Neural cell (in vitro differentiated cells): Measurements from ENCODE around the gene NOP56.

Experiments
- EP300 ChIP-seq: fragments of 450-650 bp; conservative IDR thresholded peaks from 2 replicates; pipeline ENCODE4 v1.6.1; 2014; ENCODE audit warnings: antibody characterized with exemption, mild to moderate bottlenecking, moderate library complexity; ENCODE audit not compliant: poor library complexity, severe bottlenecking
- EZH2 ChIP-seq: fragments of 200-600, 300-800 bp; shearing (Covaris generic), sonication (generic); IDR thresholded peaks from 2 replicates; pipeline ENCODE4 v1.6.1; 2014; ENCODE audit warnings: antibody characterized with exemption, low read length, borderline replicate concordance, mild to moderate bottlenecking; ENCODE audit not compliant: insufficient read depth, poor library complexity, severe bottlenecking
- MXI1 ChIP-seq: fragments of 450-650 bp; conservative IDR thresholded peaks from 2 replicates; pipeline ENCODE4 v1.6.1; 2014; ENCODE audit warnings: antibody characterized with exemption, mild to moderate bottlenecking; ENCODE audit not compliant: poor library complexity, severe bottlenecking
- POLR2AphosphoS5 ChIP-seq: IDR thresholded peaks from 2 replicates; pipeline ENCODE4 v1.6.1; 2012
- TAF1 ChIP-seq: IDR thresholded peaks from 2 replicates; pipeline ENCODE4 v1.6.1; 2012; ENCODE audit warnings: low read depth
- TF ChIP-seq, protein P1 (sequence below): fragments of 450-650 bp; IDR thresholded peaks from 2 replicates; pipeline ENCODE4 v1.5.1; 2014; ENCODE audit warnings: antibody characterized with exemption, mild to moderate bottlenecking, moderate library complexity; ENCODE audit not compliant: poor library complexity, severe bottlenecking

DNA sequence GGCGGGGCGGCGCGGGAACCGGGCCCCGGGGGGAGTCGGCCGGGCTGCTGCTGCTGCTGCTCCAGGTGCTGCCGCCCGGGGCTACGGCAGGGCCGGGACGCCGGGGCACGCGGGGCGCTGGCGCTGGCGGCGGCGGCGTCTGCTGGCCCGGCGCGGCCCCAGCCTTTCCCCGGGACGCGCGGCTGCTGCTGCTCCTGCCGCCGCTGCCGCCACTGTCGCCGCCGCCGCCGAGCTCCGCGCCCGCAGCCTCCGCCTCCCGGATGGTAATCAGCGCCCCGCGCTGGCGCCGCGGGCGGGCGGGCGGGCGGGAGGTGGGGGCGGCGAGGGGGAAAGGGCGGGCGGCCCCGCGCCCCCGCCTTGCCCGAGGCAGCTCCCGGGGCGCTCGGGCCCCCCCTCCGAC lies 40.5 kb downstream of the NOP56 start:
- TF ChIP-seq, protein P1, sequence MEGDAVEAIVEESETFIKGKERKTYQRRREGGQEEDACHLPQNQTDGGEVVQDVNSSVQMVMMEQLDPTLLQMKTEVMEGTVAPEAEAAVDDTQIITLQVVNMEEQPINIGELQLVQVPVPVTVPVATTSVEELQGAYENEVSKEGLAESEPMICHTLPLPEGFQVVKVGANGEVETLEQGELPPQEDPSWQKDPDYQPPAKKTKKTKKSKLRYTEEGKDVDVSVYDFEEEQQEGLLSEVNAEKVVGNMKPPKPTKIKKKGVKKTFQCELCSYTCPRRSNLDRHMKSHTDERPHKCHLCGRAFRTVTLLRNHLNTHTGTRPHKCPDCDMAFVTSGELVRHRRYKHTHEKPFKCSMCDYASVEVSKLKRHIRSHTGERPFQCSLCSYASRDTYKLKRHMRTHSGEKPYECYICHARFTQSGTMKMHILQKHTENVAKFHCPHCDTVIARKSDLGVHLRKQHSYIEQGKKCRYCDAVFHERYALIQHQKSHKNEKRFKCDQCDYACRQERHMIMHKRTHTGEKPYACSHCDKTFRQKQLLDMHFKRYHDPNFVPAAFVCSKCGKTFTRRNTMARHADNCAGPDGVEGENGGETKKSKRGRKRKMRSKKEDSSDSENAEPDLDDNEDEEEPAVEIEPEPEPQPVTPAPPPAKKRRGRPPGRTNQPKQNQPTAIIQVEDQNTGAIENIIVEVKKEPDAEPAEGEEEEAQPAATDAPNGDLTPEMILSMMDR, result no peak
- TF ChIP-seq EZH2 (no peak), POLR2AphosphoS5 (no peak), TAF1 (no peak), MXI1 (no peak), EP300 (no peak)
